ENCODE data around the gene PHF21B.

The PHF21B gene

DNA sequence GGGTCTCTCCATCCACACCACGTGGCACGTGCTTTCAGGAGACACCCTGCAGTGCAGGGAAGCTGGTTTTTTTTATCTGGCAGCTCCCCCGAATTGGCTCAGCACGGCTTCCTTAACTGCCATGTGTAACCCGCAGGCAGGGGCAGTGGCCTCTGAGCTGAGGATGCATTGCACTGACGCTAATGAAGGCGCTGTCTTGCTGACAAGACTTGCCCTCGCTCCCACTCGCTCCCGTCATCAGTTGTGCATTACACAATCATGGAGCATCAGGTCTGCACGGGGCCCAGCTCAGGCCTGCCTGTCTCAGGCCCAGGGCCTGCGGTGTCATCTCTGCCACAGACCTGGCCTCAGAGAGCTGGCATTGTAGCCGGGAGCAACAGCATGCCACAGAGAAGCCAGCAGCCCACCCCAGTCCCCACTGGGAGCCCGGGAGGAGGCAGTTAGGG lies 161.5 kb downstream of the PHF21B start:
- no peak for DNase-seq (ENCODE audit: low read depth)
- TF ChIP-seq, protein P1, sequence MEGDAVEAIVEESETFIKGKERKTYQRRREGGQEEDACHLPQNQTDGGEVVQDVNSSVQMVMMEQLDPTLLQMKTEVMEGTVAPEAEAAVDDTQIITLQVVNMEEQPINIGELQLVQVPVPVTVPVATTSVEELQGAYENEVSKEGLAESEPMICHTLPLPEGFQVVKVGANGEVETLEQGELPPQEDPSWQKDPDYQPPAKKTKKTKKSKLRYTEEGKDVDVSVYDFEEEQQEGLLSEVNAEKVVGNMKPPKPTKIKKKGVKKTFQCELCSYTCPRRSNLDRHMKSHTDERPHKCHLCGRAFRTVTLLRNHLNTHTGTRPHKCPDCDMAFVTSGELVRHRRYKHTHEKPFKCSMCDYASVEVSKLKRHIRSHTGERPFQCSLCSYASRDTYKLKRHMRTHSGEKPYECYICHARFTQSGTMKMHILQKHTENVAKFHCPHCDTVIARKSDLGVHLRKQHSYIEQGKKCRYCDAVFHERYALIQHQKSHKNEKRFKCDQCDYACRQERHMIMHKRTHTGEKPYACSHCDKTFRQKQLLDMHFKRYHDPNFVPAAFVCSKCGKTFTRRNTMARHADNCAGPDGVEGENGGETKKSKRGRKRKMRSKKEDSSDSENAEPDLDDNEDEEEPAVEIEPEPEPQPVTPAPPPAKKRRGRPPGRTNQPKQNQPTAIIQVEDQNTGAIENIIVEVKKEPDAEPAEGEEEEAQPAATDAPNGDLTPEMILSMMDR (IDR thresholded peaks at IDR 0.05; ENCODE audit: control insufficient read depth, extremely low read depth, insufficient read depth): no peak
- H3K4me3 ChIP-seq (ENCODE audit: low read depth, low read length): no peak overlapping the region

DNA sequence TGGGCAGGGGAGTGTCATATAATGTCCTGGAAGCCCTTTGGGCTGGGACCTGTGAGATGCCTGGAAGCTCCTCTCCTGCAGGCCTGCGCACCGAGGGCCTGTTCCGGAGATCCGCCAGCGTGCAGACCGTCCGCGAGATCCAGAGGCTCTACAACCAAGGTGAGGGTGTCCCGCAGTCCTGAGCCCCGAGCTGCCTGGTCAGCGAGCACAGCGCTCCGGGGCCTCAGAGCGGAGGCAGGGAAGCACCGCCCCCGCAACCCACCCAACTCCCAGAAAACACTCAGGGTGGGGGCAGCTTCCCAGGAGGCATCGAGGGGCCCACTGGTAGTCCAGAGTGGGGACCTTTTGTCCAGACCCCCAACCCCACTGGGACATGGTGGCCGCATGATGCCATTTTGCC lies 161.9 kb downstream of the PHF21B start:
- DNase-seq (ENCODE audit: low read depth): no peak
- TF ChIP-seq, protein P1 (IDR thresholded peaks at IDR 0.05; ENCODE audit: control insufficient read depth, extremely low read depth, insufficient read depth): no peak

DNA sequence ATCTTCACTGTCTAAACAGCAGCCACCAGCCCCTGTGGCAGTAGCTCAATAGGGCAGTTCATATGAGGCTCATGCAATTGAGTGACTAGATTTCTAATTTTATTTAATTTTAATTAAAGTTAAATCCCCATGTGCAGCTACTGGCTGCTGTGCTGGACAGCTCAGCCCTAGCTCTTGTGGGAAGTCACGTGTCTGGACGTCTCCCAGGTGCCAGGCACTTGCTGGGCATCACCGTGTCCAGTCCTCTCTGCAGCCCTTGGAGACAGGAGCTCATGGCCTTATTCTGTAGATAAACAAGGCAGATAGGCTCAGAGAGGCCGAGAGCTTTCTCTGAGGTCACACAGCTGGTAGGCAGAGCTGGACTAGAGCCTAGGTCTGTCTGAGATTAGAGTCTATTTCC lies 162.4 kb downstream of the PHF21B start:
- TF ChIP-seq, protein P1 (IDR thresholded peaks at IDR 0.05; ENCODE audit: control insufficient read depth, extremely low read depth, insufficient read depth): no peak
- no peak for DNase-seq (ENCODE audit: low read depth)
- no peak overlapping the region for H3K4me3 ChIP-seq (ENCODE audit: low read depth, low read length)

More for the DNA sequence above, 161.9 kb downstream of the PHF21B start:
- H3K4me3 ChIP-seq (ENCODE audit: low read depth, low read length): no peak overlapping the region

DNA sequence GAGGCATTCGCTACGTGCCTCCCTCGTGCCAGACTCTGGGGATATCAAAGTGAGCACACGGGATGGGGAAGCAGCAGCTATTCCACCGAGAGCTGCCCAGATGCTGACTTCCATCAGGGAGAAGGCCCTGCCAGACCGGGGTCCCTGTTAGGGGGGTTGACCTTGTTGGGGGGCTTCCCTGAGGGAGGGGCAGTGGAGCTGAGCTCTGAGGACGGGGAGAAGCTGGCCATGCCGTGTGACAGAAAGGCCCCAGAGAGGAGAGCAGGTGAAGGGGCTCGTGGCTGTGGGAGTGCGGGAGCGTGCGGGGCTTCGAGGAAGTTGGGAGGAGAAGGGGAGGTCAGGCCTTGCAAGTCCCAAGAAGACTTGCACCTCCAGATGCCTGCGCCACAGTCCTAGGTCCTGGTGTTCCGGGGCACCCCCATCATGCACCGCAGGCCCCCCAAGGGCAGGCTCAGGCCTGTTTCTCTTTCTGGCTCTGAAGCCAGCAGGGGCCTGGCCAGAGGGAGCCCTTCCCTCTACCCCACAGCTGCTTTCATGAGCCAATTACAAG lies 163.0 kb downstream of the PHF21B start:
- TF ChIP-seq, protein P1 (IDR thresholded peaks at IDR 0.05; ENCODE audit: control insufficient read depth, extremely low read depth, insufficient read depth): no peak
- no peak for DNase-seq (ENCODE audit: low read depth)
- H3K4me3 ChIP-seq (ENCODE audit: low read depth, low read length): no peak overlapping the region

DNA sequence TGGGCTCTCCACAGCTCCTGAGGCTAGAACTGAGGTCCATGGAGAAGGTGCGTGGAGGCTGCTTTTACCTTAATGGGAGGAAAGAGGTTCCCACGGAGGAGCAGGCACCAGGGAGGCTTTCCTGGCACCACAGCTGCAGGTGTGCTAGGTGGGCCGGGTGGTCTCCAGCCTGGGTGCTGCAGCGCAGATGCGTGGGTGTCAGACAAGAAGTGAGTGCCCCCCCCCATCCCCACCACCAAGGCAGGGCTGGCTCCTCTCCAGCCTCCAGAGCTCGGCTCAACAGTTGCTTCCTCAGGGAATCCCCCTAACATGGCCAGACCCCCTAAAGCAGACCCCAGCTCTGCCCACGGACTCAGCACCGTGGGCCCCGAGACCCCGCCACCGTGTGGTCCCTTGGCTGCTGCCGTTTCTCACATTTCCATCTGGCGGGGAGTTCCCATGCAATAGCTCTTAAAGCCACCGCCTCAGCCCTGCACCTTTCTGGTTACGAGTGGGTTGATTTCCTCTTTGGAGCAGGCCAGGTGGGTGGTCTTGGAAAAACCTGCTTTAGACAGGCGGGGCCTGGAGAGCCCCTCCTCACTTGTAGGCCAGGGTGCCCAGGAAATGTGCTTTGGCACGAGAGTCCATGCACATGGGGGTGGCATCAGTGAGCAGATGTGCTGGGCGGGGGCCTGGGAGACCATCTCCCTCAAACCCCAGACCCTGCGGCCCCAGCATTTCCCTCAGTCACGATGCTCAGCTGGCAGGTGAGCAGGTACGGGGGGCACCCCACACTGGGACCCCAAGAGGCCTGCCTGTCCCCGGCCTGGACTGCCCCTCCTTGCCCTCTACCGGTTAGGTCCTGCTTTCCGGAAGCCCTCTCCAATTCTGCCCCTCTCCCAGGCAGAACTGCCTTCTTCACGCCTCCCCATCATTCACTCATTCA lies 163.7 kb downstream of the PHF21B start:
- TF ChIP-seq, protein P1 (IDR thresholded peaks at IDR 0.05; ENCODE audit: control insufficient read depth, extremely low read depth, insufficient read depth): no peak
- no peak overlapping the region for H3K4me3 ChIP-seq (ENCODE audit: low read depth, low read length)
- DNase-seq (ENCODE audit: low read depth): no peak

DNA sequence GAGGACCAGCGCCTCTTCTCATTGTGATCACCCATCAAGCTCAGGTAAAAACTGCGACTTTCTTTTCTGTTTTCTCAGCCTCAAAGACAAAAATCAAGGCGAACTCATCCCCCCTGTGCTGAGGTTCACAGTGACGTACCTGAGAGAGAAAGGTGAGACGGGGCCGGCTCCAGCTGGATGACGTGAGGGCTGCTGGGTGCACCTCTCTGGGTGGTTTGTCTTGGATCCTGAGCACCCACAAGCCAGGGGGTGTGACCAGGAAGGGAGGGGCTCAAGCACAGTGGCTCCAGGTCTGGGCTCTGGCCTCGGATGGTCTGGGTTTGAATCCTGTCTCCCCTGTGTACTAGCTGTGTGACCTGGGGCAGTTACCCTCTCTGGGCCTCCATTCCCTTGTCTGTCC lies 164.6 kb downstream of the PHF21B start:
- DNase-seq (ENCODE audit: low read depth): no peak
- H3K4me3 ChIP-seq (ENCODE audit: low read depth, low read length): no peak overlapping the region
- TF ChIP-seq, protein P1 (IDR thresholded peaks at IDR 0.05; ENCODE audit: control insufficient read depth, extremely low read depth, insufficient read depth): no peak
